ENCODE measurements around the gene C1orf198.

Gene C1orf198

DNA sequence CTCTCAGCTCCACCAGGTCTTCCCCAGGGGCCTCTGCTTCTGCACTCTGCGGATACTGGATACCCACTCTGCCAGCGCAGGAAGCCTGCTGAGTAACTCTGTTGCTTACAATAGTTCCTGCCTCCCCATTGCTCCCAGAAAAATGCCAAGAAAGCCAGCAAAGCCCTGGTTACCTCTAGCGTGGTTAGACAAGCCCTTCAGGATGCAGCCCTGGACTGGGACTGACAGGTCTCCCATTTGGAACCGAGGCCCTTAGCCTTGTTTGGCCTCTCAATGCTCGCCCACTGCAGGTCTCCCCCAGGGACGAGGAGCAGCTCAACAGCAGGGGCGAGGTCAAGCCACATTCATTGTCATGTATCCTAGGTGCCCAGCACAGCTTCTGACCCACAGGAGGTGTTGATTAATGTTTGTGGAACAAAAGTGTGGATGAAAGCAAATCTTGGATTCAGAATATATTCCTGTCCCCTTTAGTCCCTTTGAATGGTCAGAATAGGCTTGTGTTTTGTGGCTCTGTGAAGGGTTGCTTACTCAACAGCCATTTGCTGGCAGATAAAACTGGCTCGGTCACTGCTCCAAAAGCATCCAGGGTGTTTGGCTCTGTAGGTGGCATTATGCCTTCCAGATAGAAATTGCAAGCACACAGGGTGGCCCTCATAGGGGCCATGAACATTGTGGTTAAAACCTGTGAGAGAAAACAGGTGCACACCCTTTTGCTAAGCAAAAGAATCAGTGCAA is 58.9 kb downstream of the C1orf198 start:
- TF ChIP-seq POLR2AphosphoS5 (IDR thresholded peaks at IDR 0.05; ENCODE audit: low read depth, low read length) (no peak), TAF1 (IDR thresholded peaks at IDR 0.05; ENCODE audit: borderline replicate concordance, insufficient read depth, low read length) (no peak), SIN3A (IDR thresholded peaks at IDR 0.05; ENCODE audit: borderline replicate concordance, insufficient read depth, low read length) (no peak), FOXP2 (optimal IDR thresholded peaks at IDR 0.05; ENCODE audit: borderline replicate concordance, extremely low read depth, extremely low read length, insufficient read depth) (no peak)
- TF ChIP-seq, protein P1, sequence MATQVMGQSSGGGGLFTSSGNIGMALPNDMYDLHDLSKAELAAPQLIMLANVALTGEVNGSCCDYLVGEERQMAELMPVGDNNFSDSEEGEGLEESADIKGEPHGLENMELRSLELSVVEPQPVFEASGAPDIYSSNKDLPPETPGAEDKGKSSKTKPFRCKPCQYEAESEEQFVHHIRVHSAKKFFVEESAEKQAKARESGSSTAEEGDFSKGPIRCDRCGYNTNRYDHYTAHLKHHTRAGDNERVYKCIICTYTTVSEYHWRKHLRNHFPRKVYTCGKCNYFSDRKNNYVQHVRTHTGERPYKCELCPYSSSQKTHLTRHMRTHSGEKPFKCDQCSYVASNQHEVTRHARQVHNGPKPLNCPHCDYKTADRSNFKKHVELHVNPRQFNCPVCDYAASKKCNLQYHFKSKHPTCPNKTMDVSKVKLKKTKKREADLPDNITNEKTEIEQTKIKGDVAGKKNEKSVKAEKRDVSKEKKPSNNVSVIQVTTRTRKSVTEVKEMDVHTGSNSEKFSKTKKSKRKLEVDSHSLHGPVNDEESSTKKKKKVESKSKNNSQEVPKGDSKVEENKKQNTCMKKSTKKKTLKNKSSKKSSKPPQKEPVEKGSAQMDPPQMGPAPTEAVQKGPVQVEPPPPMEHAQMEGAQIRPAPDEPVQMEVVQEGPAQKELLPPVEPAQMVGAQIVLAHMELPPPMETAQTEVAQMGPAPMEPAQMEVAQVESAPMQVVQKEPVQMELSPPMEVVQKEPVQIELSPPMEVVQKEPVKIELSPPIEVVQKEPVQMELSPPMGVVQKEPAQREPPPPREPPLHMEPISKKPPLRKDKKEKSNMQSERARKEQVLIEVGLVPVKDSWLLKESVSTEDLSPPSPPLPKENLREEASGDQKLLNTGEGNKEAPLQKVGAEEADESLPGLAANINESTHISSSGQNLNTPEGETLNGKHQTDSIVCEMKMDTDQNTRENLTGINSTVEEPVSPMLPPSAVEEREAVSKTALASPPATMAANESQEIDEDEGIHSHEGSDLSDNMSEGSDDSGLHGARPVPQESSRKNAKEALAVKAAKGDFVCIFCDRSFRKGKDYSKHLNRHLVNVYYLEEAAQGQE (IDR thresholded peaks at IDR 0.05; ENCODE audit: insufficient read depth in 1 of 2, low read depth in 2 of 2, low read length in 2 of 2): no peak

DNA sequence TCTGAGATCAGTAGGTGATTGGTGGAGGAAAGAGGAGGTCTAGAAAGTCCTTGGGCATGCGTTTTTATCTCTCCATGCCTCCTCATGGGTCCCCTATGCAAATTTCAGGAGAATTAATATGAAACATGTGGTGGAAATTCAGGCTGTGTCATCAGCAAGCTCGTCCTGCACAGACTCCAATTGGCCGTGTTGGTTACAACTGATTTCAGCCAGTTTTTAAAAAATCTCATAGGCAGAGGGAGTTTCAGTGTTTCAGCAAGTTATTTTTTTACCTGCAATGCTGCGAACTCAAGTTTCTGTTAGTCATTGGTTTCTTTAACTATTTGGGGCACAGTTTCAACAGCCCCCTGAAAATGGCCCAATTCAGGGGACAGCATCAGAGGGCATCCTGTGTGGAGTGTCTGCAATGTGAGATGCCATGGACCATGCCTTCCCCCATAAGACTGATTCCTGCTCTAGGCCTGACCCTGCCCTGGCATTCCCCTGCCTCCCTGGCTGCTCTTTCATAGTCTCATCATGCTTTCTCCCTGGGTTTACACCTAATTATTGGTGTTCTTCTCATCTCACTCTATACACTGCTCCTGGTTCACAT is 59.9 kb downstream of the C1orf198 start:
- TF ChIP-seq FOXP2 (optimal IDR thresholded peaks at IDR 0.05; ENCODE audit: borderline replicate concordance, extremely low read depth, extremely low read length, insufficient read depth) (no peak), TAF1 (IDR thresholded peaks at IDR 0.05; ENCODE audit: borderline replicate concordance, insufficient read depth, low read length) (no peak), SIN3A (IDR thresholded peaks at IDR 0.05; ENCODE audit: borderline replicate concordance, insufficient read depth, low read length) (no peak)
- TF ChIP-seq, protein P1 (IDR thresholded peaks at IDR 0.05; ENCODE audit: insufficient read depth in 1 of 2, low read depth in 2 of 2, low read length in 2 of 2): no peak

DNA sequence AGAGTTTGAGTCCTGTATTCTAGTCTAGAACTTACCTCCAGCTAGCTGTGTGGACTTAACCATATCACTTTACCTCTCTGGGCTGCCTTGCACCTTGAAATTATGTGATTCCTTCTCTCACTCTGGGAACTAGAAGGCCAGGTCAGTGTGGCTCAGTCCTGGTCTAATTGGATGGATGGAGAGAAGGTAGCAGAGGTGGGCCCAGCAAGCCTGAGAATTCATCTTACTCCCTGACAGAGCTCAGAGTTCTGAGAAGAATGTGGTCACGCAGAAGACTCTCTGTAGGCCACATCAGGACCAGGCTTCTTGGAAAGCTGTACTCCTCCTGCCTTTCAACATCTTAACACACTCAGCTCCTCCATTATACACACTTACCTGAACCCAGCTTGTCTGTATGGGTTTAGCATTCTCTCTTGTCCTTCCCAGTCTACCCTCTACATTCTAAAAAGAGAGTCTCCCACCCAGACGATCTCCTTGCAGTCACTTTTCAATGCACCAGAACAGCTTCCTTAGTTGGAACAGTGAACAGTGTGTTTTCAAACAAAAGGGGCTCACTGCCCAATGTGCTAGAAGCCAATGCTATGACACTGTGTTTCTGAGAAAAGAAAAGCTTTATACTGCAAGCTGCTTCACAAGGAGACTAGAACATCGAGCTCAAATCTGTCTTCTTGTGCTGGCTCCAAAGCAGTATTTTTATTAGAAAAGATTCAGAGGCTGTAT is 60.6 kb downstream of the C1orf198 start:
- TF ChIP-seq POLR2AphosphoS5 (IDR thresholded peaks at IDR 0.05; ENCODE audit: low read depth, low read length): no peak
- no peak for TF ChIP-seq SIN3A (IDR thresholded peaks at IDR 0.05; ENCODE audit: borderline replicate concordance, insufficient read depth, low read length)
- no peak for TF ChIP-seq TAF1 (IDR thresholded peaks at IDR 0.05; ENCODE audit: borderline replicate concordance, insufficient read depth, low read length)
- no peak for TF ChIP-seq FOXP2 (optimal IDR thresholded peaks at IDR 0.05; ENCODE audit: borderline replicate concordance, extremely low read depth, extremely low read length, insufficient read depth)
- TF ChIP-seq, protein P1 (IDR thresholded peaks at IDR 0.05; ENCODE audit: insufficient read depth in 1 of 2, low read depth in 2 of 2, low read length in 2 of 2): no peak

DNA sequence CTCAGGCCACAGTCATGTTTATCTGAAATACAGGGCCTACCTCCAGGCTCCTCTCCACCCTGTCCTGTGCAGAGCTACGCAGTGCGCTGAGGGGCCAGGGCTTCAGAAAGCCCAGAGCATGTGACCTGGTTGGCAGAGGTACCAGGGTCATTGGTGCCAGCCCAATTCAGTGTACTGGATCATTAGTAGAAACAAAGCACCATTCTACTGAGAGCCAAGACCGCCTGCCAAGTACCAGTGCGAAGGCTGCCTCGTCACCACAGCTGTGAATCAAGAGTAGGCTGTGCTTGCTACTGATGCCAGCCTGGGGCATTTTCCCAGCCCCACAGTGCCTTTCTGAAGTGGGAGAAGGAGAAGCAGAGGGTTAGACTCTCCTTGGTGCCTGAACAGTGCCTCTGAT is 61.3 kb downstream of the C1orf198 start:
- no peak for TF ChIP-seq FOXP2 (optimal IDR thresholded peaks at IDR 0.05; ENCODE audit: borderline replicate concordance, extremely low read depth, extremely low read length, insufficient read depth)
- TF ChIP-seq, protein P1 (IDR thresholded peaks at IDR 0.05; ENCODE audit: insufficient read depth in 1 of 2, low read depth in 2 of 2, low read length in 2 of 2): no peak
